Measurements from ENCODE around the gene OTUB2. TPM values are rescaled to one million over a fixed set of nuclear protein-coding genes. Genes with fewer than 3 reads are reported as not detected.

The OTUB2 gene
- total RNA-seq, 6 donors from 2014 or later: 0.22 to 1.8 (median 1.1) TPM

- H3K27ac ChIP-seq: no peak overlapping the region
- H3K4me1 ChIP-seq: peaks cover 7 to 27% (median 17%) of the 10 kb centered on the region in 4 donors
- H3K9me3 ChIP-seq: no peaks in the 10 kb centered on the region
- H3K27me3 ChIP-seq: no peaks in the 10 kb centered on the region
- DNase-seq: no peak
- TF ChIP-seq POLR2AphosphoS5 (IDR thresholded peaks at IDR 0.05) (no peak), EP300 (IDR thresholded peaks at IDR 0.05) (no peak), POLR2A (IDR thresholded peaks at IDR 0.05) (no peak), CTCF (IDR thresholded peaks at IDR 0.05) (no peak)
- H3K4me3 ChIP-seq: no peak overlapping the region
- 85 to 92% methylated on average over 14 of the region's 14 CpGs for WGBS, 2 donors
- no peak for ATAC-seq (ENCODE audit: low FRiP score in 2 of 2)
- no peaks in the 10 kb centered on the region for H3K36me3 ChIP-seq
These were observed 4.4 kb downstream of the OTUB2 start for GRCh38 chr14:94030571-94030970.

GRCh38 chr14:94031161-94031882 is 5.2 kb downstream of the OTUB2 start:
- no peak overlapping the region for H3K4me3 ChIP-seq
- no peaks in the 10 kb centered on the region for H3K36me3 ChIP-seq
- DNase-seq: no peak
- peaks cover 4 to 27% (median 15%) of the 10 kb centered on the region in 4 donors for H3K4me1 ChIP-seq
- no peaks in the 10 kb centered on the region for H3K9me3 ChIP-seq
- no peaks in the 10 kb centered on the region for H3K27me3 ChIP-seq
- TF ChIP-seq POLR2A (IDR thresholded peaks at IDR 0.05) (no peak), POLR2AphosphoS5 (IDR thresholded peaks at IDR 0.05) (no peak), CTCF (IDR thresholded peaks at IDR 0.05) (no peak), EP300 (IDR thresholded peaks at IDR 0.05) (no peak)
- H3K27ac ChIP-seq: no peak overlapping the region
- WGBS, 2 donors: 89 to 92% methylated on average over 8 of the region's 8 CpGs
- no peak for ATAC-seq (ENCODE audit: low FRiP score in 2 of 2)

- no peak for DNase-seq
- Histone ChIP-seq H3K27me3 (no peaks in the 10 kb centered on the region), H3K36me3 (no peaks in the 10 kb centered on the region), H3K4me3 (no peak overlapping the region), H3K4me1 (peaks cover 1 to 21% (median 10%) of the 10 kb centered on the region in 4 donors), H3K9me3 (no peaks in the 10 kb centered on the region), H3K27ac (no peak overlapping the region)
- TF ChIP-seq POLR2A (IDR thresholded peaks at IDR 0.05) (no peak), POLR2AphosphoS5 (IDR thresholded peaks at IDR 0.05) (no peak), EP300 (IDR thresholded peaks at IDR 0.05) (no peak), CTCF (IDR thresholded peaks at IDR 0.05) (no peak)
- ATAC-seq (ENCODE audit: low FRiP score in 2 of 2): no peak
- 81 to 89% methylated on average over 3 to 7 of the region's 7 CpGs for WGBS, 2 donors
These were observed 5.7 kb downstream of the OTUB2 start for GRCh38 chr14:94031883-94032279.

- Histone ChIP-seq H3K27me3 (no peaks in the 10 kb centered on the region), H3K36me3 (no peaks in the 10 kb centered on the region), H3K9me3 (no peaks in the 10 kb centered on the region), H3K4me3 (no peak overlapping the region), H3K4me1 (no peaks in the 10 kb centered on the region), H3K27ac (no peak overlapping the region)
- no peak for TF ChIP-seq EP300 (IDR thresholded peaks at IDR 0.05)
- TF ChIP-seq POLR2A (IDR thresholded peaks at IDR 0.05): no peak
- no peak for TF ChIP-seq CTCF (IDR thresholded peaks at IDR 0.05)
- no peak for TF ChIP-seq POLR2AphosphoS5 (IDR thresholded peaks at IDR 0.05)
- no peak for ATAC-seq (ENCODE audit: low FRiP score in 2 of 2)
- DNase-seq: no peak
- 52 to 68% methylated on average over 3 of the region's 3 CpGs for WGBS, 2 donors
These were observed 8.7 kb downstream of the OTUB2 start for GRCh38 chr14:94034886-94035285.
